Thyroid gland (tissue), 4 donors: ENCODE results near the gene ZDHHC11B.

ENCODE experiments used
- POLR2A ChIP-seq, 2 donors: fragments of 450-650 bp; IDR thresholded peaks; one replicate each; pipeline ENCODE4 v1.6.1; 2017; ENCODE audit warnings: antibody characterized with exemption in 2 of 2, mild to moderate bottlenecking in 2 of 2, moderate library complexity in 1 of 2
- TF ChIP-seq, protein P1 (sequence below), 6 experiments: fragments of 200-600 bp in 3 of 6; fragments of 450-650 bp in 3 of 6; sonication (generic) in 3 of 6; IDR thresholded peaks; one replicate each; pipeline ENCODE4 v1.5.1; 2016 to 2019; ENCODE audit warnings: antibody characterized with exemption in 6 of 6, mild to moderate bottlenecking in 2 of 6, inconsistent platforms in 1 of 6, moderate library complexity in 1 of 6

- TF ChIP-seq, protein P1, sequence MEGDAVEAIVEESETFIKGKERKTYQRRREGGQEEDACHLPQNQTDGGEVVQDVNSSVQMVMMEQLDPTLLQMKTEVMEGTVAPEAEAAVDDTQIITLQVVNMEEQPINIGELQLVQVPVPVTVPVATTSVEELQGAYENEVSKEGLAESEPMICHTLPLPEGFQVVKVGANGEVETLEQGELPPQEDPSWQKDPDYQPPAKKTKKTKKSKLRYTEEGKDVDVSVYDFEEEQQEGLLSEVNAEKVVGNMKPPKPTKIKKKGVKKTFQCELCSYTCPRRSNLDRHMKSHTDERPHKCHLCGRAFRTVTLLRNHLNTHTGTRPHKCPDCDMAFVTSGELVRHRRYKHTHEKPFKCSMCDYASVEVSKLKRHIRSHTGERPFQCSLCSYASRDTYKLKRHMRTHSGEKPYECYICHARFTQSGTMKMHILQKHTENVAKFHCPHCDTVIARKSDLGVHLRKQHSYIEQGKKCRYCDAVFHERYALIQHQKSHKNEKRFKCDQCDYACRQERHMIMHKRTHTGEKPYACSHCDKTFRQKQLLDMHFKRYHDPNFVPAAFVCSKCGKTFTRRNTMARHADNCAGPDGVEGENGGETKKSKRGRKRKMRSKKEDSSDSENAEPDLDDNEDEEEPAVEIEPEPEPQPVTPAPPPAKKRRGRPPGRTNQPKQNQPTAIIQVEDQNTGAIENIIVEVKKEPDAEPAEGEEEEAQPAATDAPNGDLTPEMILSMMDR (IDR thresholded peaks at IDR 0.05) = no peak
- no peak for TF ChIP-seq POLR2A (IDR thresholded peaks at IDR 0.05)
Measured at GRCh38 chr5:758698-759053, 25.9 kb downstream of the ZDHHC11B start.
